Neural progenitor cell (in vitro differentiated cells): ENCODE measurements around the gene MNT.

Experiments used
- EZH2 ChIP-seq: fragments of 200-600 bp; sonication (generic); IDR thresholded peaks from 2 replicates; pipeline ENCODE4 v1.6.1; 2017; ENCODE audit warnings: antibody characterized with exemption, mild to moderate bottlenecking, moderate library complexity
- EZH2phosphoT487 ChIP-seq: fragments of 200-600 bp; sonication (generic); IDR thresholded peaks from 2 replicates; pipeline ENCODE4 v1.6.1; 2017; ENCODE audit warnings: antibody characterized with exemption
- TF ChIP-seq, protein P1 (sequence below): fragments of 200-600 bp; sonication (generic); IDR thresholded peaks from 2 replicates; pipeline ENCODE4 v1.5.1; 2017; ENCODE audit warnings: antibody characterized with exemption, mild to moderate bottlenecking

- TF ChIP-seq EZH2phosphoT487 (no peak), EZH2 (no peak)
- TF ChIP-seq, protein P1, sequence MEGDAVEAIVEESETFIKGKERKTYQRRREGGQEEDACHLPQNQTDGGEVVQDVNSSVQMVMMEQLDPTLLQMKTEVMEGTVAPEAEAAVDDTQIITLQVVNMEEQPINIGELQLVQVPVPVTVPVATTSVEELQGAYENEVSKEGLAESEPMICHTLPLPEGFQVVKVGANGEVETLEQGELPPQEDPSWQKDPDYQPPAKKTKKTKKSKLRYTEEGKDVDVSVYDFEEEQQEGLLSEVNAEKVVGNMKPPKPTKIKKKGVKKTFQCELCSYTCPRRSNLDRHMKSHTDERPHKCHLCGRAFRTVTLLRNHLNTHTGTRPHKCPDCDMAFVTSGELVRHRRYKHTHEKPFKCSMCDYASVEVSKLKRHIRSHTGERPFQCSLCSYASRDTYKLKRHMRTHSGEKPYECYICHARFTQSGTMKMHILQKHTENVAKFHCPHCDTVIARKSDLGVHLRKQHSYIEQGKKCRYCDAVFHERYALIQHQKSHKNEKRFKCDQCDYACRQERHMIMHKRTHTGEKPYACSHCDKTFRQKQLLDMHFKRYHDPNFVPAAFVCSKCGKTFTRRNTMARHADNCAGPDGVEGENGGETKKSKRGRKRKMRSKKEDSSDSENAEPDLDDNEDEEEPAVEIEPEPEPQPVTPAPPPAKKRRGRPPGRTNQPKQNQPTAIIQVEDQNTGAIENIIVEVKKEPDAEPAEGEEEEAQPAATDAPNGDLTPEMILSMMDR, result no peak
Measured at GRCh38 chr17:2427215-2427614, 26.4 kb upstream of the MNT start.
